ENCODE results near the gene TTC13. TPM values are rescaled to one million over a fixed set of nuclear protein-coding genes. Genes with fewer than 3 reads are reported as not detected.
A peak's percentile ranks its signal among the peaks of the same experiment; 100 is the strongest.

Gene TTC13
- total RNA-seq, 1 experiment from 2014 or later = 20.2 TPM

DNA sequence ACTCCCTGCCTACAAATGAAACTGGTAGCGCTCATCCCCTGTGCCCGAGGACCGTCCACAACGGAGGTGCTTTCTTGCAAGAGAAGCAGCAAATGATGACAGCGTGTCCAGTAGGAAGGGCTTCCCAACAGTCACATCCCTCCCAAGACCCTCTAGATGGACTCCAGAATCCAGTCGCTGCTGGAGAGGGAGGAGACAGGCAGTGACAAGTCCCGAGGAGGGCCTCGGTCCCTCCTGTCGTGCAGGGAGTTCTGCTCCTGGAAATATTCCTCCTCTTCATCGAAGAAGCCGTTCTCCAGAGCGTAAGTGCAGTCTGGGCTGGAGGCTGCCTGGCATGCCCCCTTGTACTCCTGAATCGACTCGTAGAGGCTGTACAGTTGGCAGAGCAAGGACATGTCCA lies 41.0 kb upstream of the TTC13 start:
- intact Hi-C loops (cut with micrococcal nuclease) = no loop called here
- ChIA-PET POLR2A (ENCODE audit: unreplicated experiment) (no interaction called here), CTCF (no interaction called here)
- no peaks in the 10 kb centered on the region for H4K20me1 ChIP-seq (ENCODE audit: low read length)
- peak overlapping the region; percentile 36 for H2AFZ ChIP-seq (ENCODE audit: low read length)
- no peak overlapping the region for H3K27ac ChIP-seq (ENCODE audit: low read length)
- TF ChIP-seq, protein P1, sequence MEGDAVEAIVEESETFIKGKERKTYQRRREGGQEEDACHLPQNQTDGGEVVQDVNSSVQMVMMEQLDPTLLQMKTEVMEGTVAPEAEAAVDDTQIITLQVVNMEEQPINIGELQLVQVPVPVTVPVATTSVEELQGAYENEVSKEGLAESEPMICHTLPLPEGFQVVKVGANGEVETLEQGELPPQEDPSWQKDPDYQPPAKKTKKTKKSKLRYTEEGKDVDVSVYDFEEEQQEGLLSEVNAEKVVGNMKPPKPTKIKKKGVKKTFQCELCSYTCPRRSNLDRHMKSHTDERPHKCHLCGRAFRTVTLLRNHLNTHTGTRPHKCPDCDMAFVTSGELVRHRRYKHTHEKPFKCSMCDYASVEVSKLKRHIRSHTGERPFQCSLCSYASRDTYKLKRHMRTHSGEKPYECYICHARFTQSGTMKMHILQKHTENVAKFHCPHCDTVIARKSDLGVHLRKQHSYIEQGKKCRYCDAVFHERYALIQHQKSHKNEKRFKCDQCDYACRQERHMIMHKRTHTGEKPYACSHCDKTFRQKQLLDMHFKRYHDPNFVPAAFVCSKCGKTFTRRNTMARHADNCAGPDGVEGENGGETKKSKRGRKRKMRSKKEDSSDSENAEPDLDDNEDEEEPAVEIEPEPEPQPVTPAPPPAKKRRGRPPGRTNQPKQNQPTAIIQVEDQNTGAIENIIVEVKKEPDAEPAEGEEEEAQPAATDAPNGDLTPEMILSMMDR (conservative IDR thresholded peaks at IDR 0.05; ENCODE audit: low read depth, low read length) = no peak
- TF ChIP-seq EZH2 (IDR thresholded peaks at IDR 0.05; ENCODE audit: low read length, unreplicated experiment) = no peak
- TF ChIP-seq EZH2phosphoT487 (IDR thresholded peaks at IDR 0.05; ENCODE audit: borderline replicate concordance, low read length) = no peak
- H3K27me3 ChIP-seq (ENCODE audit: low read length) = no peaks in the 10 kb centered on the region
- H3K4me1 ChIP-seq (ENCODE audit: insufficient read depth, low read length) = peaks cover 17% of the 10 kb centered on the region
- no peak overlapping the region for H3K9ac ChIP-seq (ENCODE audit: low read length)
- H3K4me2 ChIP-seq (ENCODE audit: low read length) = peak overlapping the region; percentile 70
- no peaks in the 10 kb centered on the region for H3K9me3 ChIP-seq (ENCODE audit: low read length)
- peak overlapping the region; percentile 45 for H3K4me3 ChIP-seq (ENCODE audit: low read length)
- H3K36me3 ChIP-seq (ENCODE audit: low read depth, low read length) = no peaks in the 10 kb centered on the region
- no peaks in the 10 kb centered on the region for H3K9me2 ChIP-seq (replicated peaks; ENCODE audit: low read length)
- no peaks in the 10 kb centered on the region for H3F3A ChIP-seq (ENCODE audit: low read length, unreplicated experiment)
- no TSS peak for BruUV-seq (replicated peaks)
- no peak for ATAC-seq
- no peak for DNase-seq
- H3K79me2 ChIP-seq (ENCODE audit: low read length) = no peaks in the 10 kb centered on the region

DNA sequence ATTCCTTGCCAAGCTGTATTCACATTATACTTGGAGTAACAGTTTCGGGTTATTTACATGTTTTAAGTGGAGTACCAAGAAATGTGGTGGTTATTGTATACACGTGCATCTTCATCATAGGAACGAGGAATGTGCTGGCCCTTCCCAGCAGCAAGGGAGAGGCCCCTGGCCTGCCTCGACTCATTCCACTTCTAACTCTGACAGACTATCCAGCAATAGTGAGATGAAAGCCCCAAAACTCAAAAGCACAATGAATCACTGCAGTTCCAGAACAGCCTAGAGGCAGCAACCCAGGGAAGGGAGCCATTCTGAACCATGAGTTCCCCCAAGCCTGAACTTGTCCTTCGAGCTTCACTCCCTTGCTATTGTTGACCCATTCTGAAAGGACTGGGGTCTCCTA lies 38.3 kb upstream of the TTC13 start:
- TF ChIP-seq EZH2phosphoT487 (IDR thresholded peaks at IDR 0.05; ENCODE audit: borderline replicate concordance, low read length) (no peak), EZH2 (IDR thresholded peaks at IDR 0.05; ENCODE audit: low read length, unreplicated experiment) (no peak)
- TF ChIP-seq, protein P1 (conservative IDR thresholded peaks at IDR 0.05; ENCODE audit: low read depth, low read length) = no peak
- no peaks in the 10 kb centered on the region for H3K9me2 ChIP-seq (replicated peaks; ENCODE audit: low read length)
- H3K4me2 ChIP-seq (ENCODE audit: low read length) = no peak overlapping the region
- H3K27me3 ChIP-seq (ENCODE audit: low read length) = no peaks in the 10 kb centered on the region
- DNase-seq = no peak
- no peaks in the 10 kb centered on the region for H3F3A ChIP-seq (ENCODE audit: low read length, unreplicated experiment)
- no TSS peak for BruUV-seq (replicated peaks)
- H2AFZ ChIP-seq (ENCODE audit: low read length) = no peak overlapping the region
- H3K9ac ChIP-seq (ENCODE audit: low read length) = no peak overlapping the region
- POLR2A ChIA-PET (ENCODE audit: unreplicated experiment) = interaction anchor here (0.7 kb wide), 1 partner anchor 44 kb away, joined by 3 read pairs; no protein-coding TSS in a partner anchor
- intact Hi-C loops (cut with micrococcal nuclease) = no loop called here
- H3K9me3 ChIP-seq (ENCODE audit: low read length) = no peaks in the 10 kb centered on the region
- no peak for ATAC-seq
- H3K4me1 ChIP-seq (ENCODE audit: insufficient read depth, low read length) = peaks cover 21% of the 10 kb centered on the region
- H3K27ac ChIP-seq (ENCODE audit: low read length) = no peak overlapping the region
- H3K36me3 ChIP-seq (ENCODE audit: low read depth, low read length) = no peaks in the 10 kb centered on the region
- H3K79me2 ChIP-seq (ENCODE audit: low read length) = no peaks in the 10 kb centered on the region
- CTCF ChIA-PET = no interaction called here
- no peak overlapping the region for H3K4me3 ChIP-seq (ENCODE audit: low read length)
- H4K20me1 ChIP-seq (ENCODE audit: low read length) = no peaks in the 10 kb centered on the region

- no peak overlapping the region for H2AFZ ChIP-seq (ENCODE audit: low read length)
- no TSS peak for BruUV-seq (replicated peaks)
- H3K27ac ChIP-seq (ENCODE audit: low read length) = no peak overlapping the region
- H3K4me1 ChIP-seq (ENCODE audit: insufficient read depth, low read length) = peaks cover 18% of the 10 kb centered on the region
- intact Hi-C loops (cut with micrococcal nuclease) = no loop called here
- CTCF ChIA-PET = no interaction called here
- ATAC-seq = peak; percentile 45
- no peaks in the 10 kb centered on the region for H3K79me2 ChIP-seq (ENCODE audit: low read length)
- no peaks in the 10 kb centered on the region for H4K20me1 ChIP-seq (ENCODE audit: low read length)
- no peak overlapping the region for H3K4me3 ChIP-seq (ENCODE audit: low read length)
- no peak overlapping the region for H3K4me2 ChIP-seq (ENCODE audit: low read length)
- no peaks in the 10 kb centered on the region for H3K9me3 ChIP-seq (ENCODE audit: low read length)
- no peaks in the 10 kb centered on the region for H3K27me3 ChIP-seq (ENCODE audit: low read length)
- H3F3A ChIP-seq (ENCODE audit: low read length, unreplicated experiment) = no peaks in the 10 kb centered on the region
- POLR2A ChIA-PET (ENCODE audit: unreplicated experiment) = no interaction called here
- no peak overlapping the region for H3K9ac ChIP-seq (ENCODE audit: low read length)
- H3K36me3 ChIP-seq (ENCODE audit: low read depth, low read length) = no peaks in the 10 kb centered on the region
- TF ChIP-seq EZH2phosphoT487 (IDR thresholded peaks at IDR 0.05; ENCODE audit: borderline replicate concordance, low read length) (no peak), EZH2 (IDR thresholded peaks at IDR 0.05; ENCODE audit: low read length, unreplicated experiment) (no peak)
- TF ChIP-seq, protein P1 (conservative IDR thresholded peaks at IDR 0.05; ENCODE audit: low read depth, low read length) = no peak
- H3K9me2 ChIP-seq (replicated peaks; ENCODE audit: low read length) = no peaks in the 10 kb centered on the region
- peak; percentile 35 for DNase-seq
Measured at GRCh38 chr1:231016234-231016633, 37.6 kb upstream of the TTC13 start.
